Epidermal melanocyte (primary cell): ENCODE measurements around the gene CDK5RAP1.

Experiments
- DNase-seq: peaks from one replicate; pipeline ENCODE4 v3.0.0; 2011; ENCODE audit warnings: low spot score; ENCODE audit not compliant: insufficient read length

CDK5RAP1 gene

DNA sequence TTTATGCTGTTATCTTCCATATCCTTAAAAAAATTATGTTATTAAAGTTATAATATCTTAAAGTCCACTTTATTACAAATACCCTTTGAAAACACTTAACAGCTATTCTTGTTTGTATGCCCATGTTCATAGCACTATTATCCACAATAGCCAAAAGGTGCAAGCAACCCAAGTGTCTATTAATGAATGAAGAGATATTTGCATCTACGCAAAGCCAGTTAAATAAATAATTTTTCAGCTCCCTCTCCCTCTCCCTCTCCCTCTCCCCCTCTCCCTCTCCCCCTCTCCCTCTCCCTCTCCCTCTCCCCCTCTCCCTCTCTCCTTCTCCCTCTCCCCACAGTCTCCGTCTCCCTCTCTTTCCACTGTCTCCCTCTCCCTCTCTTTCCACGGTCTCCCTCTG lies 13.1 kb downstream of the CDK5RAP1 start:
- DNase-seq, result no peak

DNA sequence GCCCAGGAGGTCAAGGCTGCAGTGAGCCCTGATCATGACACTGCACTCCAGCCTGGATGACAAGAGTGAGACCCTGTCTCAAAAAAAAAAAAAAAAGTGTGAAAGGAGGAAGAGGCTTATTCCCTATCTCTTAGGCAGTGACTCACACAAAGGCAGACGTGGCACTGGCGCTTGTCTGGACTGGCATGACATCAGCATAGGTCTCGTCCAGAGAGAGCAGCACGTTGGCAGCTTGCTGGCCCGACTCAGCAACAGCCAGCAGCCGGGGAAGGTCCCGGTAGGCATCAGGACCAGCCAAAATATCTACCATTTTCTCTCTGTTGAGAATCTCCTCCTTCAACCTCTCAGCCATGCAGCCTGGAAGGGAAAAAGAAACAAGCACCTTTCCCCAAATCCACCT lies 14.1 kb downstream of the CDK5RAP1 start:
- DNase-seq, result no peak

DNA sequence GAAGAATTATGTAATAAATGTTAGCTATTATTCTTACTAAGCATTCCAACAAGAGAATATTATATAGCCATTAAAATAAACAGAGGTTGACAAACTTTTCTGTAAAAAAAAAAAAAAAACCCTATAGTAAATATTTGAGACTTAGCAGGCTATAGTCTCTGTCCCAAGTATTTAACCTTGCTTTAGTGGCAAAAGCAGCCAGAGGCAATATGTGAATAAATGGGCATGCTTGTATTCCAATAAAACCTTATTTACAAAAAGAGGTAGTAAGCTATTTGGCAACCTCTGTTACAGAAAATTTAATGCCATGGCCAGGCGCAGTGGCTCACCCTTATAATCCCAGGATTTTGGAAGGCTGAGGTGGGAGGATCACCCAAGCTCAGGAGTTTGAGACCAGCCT lies 14.6 kb downstream of the CDK5RAP1 start:
- no peak for DNase-seq

DNA sequence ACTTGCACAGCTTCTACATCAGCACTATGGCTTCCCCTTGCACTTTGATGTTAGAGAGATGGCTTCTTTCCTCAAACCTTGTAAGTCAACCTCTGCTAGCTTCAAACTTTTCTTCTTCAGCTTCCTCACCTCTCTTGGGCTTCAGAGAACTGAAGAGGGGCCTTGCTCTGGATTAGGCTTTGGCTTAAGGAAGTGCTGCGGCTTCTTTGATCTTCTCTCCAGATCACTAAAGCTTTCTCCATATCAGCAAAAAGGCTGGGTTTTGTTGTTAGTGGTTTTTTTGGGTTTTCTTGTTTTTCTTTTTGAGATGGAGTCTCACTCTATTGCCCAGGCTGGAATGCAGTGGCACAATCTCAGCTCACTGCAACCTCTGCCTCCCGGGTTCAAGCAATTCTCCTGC lies 24.0 kb downstream of the CDK5RAP1 start:
- DNase-seq, result no peak

DNA sequence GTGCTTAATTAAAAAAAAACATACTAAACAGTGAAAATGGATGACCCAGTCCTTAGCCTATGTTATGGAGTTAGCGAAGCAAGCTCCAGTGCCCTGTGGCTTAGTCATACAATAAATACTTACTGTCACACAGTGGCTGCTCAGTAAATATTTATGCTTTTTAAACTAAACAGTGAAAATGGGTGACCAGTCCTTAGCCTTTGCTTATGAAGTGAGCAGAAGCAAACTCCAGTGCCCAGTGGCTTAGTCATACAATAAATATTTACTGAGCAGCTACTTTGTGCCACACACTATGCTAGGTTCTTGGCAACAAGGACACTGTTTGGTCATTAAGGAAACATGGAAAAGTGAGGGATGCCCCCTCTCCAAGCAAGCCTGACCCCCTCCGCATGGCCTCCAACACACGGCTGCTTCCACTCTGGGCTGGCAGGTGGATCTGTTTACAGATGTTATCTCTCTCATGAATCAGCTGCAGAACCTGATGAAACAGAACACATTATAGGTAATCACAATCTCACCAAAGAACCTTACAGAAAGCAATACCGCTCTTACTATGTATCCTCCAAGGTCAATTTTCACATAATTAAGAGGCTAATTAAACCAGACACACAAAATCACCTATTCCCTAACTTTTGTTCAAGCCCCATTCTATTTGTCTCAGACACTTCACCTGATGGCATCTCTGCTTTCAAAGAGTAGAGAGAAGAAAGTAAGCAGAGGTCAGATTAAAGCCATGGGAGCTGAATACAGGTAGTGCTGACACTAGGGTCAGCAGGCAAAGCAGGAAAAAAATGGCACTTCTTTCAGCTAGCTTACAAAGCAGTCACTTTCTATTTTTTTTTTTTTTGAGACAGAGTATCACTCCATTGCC lies 27.3 kb downstream of the CDK5RAP1 start:
- DNase-seq, result no peak

DNA sequence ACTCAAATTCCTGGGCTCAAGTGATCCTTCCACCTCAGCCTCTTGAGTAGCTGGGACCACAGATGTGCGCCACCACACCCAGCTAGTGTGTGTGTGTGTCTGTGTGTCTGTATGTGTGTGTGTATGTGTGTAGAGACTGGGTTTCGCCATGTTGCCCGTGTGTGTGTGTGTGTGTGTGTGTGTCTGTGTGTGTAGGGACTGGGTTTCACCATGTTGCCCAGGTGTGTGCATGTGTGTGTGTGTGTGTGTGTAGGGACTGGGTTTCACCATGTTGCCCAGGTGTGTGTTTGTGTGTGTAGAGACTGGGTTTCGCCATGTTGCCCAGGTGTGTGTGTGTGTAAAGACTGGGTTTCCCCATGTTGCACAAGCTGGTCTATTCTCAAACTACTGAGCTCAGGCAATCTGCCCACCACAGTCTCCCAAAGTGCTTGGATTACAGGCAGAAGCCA lies 28.3 kb downstream of the CDK5RAP1 start:
- no peak for DNase-seq

DNA sequence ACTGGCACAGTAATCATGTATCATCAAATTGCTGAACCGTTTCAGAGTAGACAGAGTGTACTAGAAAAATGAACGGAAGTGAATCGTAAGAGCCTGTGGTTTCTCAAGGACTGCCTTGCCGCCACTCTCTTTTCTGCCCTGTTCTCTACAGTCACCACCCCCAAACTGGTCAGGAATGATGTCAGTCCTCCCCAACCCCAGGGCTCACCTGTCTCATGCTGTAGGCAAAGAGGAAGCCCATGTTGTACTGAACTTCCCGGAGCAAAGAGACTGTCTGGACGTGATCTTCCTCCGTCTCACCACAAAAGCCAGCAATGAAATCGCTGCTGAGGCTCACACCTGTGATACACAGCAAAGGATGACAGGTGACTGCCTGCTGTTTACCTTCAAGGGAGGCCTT lies 31.0 kb downstream of the CDK5RAP1 start:
- DNase-seq, result no peak

DNA sequence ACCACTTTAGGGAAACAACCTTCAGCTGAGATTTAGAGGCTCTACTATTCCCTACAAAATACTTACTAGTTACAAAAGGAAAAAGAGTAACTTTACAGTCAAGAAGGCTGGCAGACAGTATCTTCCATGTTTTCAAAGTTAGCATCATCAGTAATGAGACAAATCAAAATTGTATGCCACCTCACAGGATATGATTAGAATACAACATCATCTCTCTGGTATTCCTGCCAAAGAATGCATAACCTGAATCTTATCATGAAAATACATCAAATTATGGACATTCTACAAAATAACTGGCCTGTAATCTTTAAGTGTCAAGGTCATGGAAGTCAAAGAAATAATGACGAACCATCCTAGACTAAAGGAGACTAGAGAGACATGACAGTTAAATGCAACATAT lies 38.4 kb downstream of the CDK5RAP1 start:
- no peak for DNase-seq

DNA sequence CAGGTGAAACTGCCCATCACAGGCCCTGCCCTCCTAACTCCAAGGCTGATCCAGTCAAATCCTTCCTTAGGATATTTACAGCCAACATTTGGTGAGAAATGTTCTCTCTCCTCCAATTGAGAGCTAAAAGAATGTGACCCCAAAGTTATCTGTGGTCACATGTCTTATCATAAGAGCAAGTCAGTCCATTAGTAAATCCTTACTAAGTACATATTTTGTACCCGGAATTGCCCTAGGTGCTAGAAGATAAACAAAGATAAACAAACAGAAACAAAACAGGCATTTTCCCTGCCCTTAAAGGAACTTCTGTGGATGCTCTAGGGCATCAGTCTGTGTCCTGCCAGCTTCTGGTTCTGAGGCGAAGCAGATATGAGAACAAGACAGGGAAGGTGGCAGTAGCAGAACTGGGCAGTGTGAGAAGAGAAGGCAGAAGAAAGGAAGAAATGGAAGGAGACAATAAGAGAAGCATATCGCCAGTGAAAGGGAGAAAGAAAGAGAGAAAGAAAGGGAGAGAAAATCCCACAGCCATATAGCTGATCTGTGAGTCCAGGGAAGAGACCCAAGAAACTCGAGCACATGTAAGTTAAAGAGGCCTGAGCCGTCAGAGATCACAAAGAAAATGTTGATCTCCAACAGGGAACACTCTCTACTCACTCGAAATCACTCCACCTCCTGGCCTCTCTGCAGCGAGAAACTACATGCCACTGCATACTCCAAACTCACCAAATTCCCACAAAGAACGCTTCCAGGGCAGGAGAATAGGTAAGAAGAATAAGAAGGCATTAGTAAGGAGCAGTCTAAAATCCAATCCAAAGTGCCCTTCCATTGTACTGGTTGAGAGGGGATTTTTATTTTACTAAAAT lies 41.7 kb downstream of the CDK5RAP1 start:
- DNase-seq, result peak; percentile 82

DNA sequence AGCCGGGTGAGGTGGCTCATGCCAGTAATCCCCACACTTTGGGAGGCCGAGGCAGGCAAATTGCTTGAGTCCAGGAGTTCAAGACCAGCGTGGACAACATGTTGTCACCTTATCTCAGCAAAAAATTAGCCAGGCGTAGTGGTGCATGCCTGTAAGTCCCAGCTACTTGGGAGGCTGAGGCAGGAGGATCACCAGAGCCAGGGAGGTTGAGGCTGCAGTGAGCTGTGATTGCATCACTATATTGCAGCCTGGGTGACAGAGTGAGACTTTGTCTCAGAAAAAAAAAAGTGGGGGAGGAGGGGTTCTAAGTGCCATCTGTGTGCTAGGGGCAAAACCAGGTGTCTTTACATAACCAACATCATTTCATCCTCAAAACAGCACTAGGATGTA lies 48.3 kb downstream of the CDK5RAP1 start:
- DNase-seq, result no peak

DNA sequence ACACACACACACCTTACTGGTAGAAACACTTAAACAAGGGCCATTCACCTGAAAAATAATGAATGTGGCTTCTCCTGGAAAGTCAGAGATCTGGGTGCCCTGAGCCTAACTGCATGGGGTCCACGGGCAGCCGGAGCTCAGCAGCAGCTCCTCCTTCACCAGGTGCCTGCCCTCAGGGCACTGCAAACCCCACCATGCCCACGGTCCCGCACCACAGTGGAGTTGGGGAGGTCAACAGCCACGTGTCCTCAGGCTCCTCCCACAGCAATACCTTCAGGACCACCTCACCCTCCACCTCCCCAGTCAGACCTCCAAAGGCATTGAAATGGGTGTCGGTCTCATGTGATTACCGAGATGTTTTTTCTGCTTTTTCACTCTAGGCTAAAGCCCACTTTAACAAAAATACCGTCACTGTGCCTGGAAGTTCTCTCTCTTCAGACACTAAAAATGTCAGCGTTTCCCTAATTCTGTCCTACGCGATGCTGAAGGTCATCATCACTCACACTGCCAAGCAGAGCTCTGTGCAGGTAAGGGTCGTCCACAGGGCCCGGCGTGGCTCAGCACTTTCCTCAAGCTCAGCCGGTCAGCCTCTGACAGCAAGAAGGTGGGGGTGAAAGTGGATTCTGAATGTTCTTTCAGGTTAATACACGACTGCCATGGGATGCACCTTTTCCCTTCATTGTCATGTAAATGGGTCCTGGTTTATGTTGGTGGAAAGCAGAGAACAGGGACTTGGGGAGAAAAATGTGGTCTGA lies 48.9 kb downstream of the CDK5RAP1 start:
- no peak for DNase-seq

DNA sequence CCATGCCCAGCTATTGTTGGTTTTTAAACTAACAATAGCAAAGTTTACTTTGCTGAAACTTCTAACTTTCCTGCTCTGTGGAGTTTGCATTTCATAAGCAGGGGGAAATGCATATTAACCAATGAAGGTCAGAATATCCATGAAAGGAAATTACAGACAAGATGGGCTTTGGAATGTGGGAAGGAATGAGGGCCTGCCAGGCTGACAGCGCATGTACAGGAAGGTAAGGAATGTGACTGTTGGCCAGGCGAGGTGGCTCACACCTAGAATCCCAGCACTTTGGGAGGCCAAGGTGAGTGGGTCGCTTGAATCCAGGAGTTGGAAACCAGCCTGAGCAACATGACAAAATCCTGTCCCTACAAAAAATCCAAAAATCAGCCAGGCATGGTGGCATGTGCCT lies 49.6 kb downstream of the CDK5RAP1 start:
- no peak for DNase-seq

DNA sequence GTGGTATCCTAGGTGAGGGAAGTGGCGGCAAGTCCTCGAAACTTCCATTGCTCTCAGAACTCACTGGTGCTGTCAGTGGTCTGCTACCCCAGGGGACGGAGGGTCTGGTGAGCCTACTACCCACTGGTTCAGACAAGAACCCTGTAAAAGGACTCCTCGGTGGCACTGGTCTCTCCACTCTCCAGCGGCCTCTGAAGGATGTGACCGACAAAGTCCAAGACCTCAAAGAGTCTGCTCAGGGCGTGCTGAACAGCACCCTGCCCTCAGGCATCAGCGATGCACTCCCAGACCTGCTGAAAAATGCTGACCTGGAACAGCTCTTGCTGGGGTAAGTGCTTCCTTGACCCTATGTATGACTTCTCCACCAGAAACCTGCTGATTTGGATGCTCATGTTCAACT lies 51.8 kb downstream of the CDK5RAP1 start:
- DNase-seq, result no peak

DNA sequence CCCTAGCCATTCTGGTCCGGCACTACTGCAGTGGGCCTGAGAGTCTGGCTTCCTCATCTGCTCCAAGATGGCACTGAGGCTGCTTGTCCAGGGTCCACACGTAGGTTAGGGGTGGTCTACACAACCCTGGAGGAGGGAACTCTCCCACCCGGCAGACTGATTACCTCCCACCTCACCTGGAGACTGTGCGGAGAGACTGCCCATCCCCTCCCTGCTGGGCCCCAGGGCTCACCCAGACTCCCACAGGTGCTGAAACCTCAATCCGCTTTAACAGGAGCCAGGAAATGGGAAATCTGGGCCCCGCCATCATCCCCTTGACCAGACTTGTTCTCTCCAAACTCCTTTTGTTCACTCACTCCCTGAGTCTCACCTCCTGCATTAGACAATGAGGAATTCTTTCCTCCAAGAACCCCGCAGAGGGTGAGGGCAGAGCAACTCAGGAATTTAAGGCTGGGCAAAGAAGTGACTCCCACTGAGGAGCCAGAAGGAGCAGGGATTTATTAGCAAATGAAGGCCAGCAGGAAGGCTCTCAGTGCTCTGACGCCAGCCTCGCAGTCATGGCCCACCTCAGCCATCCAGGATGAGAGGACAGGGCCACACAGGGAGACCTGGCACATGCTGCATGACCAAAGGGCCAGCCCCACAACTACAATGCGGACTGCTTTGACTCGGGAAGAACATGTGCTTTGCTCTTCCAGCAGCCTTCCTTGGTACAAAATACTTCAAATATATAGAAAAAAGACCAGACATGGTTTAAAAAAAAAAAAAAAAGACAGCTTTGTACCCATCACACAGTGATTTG lies 53.0 kb downstream of the CDK5RAP1 start:
- DNase-seq, result no peak

DNA sequence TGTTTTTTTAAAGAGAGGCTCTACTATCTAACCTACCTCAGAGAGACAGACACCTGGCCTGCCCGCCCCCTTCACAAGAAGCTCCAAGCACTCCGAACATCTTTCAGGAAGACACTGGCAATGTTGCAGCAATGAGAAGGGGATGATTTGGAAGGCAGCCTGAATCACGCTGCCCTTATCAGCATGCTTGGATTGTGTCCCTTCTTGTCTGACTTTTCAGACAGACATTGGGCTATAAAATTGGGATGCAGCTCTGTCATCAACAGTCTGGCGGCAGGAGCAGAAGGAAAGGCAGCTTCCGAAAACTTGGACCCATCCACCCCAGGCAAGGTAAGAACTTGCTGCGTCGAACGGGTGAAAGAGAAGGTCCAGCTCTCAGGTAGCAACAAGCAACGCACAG lies 56.0 kb downstream of the CDK5RAP1 start:
- no peak for DNase-seq

DNA sequence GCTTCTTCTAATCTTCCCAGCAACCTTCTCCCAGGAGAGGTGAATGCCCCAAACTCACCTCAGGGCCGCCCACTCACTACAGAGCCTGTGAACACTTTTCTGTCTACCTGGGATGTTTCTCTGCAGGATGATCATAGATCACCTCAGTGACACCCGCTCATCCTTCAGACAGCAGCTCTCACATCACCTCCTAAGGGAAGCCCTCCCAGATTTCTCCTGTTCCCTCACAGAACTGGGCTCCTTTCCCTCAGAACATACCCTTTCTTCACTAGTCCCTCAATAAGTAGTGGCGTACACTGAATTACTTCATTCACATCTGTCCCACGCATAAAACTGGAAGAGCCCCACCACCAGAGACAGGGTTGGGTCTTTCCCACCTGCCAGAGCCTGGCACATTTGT lies 57.8 kb downstream of the CDK5RAP1 start:
- DNase-seq, result no peak

DNA sequence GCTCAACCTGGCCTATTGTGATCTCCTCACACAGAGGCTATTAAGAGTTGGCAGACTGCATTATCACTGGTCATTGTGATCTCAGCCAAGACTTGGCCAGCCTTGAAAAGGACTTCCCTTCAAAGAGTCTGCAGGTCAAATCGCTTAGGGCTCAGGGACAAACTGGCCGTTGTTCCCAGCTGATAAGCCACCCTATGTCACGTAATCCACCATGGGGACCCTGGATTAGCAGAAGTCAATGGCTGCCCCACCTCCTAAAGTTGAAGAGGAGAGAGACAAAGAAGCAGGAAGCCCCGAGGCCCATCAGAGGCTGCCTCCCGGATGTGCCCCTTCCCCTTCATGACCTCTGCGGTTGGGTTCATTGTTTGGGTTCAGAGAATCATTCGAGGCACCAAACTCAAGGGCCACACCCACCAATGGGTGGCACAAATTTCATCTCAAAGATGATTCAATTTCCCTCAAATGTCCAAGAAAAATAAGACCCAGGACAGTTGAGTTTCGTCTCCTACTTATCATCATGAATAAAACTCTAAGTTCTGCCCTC lies 61.7 kb downstream of the CDK5RAP1 start:
- DNase-seq, result no peak

DNA sequence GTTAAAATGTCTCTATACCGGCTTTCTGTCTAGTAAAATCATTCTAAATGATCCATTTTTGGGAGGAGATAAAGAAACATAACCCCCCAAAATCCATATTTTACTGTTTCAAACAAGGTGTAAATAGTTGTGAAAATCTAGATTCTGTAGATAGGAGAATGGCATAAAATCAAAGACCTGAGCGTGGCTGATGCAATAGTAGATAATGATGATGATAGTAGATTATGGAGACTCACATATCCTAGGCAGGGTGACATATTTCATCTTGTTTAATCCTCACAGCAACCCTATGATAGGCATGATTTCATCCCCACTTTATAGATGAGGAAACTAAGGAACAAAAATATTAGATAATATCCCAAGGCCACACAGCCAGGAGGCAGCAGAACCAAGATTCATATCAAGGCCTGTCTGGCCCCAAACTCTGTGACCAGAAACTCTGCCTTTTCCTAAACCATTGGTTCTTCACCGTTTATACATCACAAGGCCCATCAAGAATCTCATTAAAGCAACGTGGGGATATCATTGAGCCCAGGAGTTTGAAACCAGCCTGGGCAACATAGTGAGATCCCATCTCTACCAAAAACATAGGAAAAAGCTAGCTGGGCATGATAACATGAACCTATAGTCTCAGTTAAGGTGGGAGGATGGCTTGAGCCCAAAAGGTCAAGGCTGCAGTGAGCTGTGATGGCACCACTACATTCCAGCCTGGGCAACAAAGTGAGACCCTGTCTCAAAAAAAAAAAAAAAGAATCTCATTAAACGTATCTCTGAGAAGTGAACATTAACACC lies 62.7 kb downstream of the CDK5RAP1 start:
- DNase-seq, result no peak

DNA sequence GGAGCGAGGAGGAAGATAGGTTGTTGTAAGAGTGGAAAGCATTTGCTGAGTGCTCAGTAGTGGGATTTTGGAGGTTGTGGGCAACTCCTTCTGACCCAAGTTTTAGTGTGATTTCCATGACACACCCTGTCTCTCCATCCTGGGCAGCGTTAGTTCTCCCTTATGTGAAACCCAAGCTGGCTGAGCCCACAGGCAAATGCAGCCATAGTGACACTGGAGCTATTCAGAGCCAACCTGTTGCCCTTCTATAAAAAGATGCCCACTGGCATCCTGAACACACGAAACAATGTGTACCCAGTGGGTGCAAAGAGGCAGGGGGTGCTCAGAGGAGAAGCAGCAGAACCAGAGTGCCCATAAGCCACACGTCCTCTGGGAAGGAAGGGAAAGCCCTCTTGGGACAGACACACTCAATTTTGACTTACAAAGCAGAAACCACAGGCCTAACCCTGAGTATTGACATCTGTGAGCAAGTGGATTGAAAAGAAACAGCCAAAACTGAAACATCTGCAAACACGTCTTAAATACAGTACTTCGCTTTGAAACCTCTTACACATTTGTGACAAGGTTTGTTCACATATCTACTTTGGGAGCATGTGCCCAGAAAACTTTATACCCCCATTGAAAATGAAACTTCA lies 63.7 kb downstream of the CDK5RAP1 start:
- no peak for DNase-seq
